IPS-18c (cell line): Measurements from ENCODE around the gene EVI5L.
"Not testable (repeated sequence)": the region's sequence is repeated elsewhere in the genome, so short reads cannot be mapped to it uniquely, and the experiment has no call there.

Source experiments
- H3K4me3 ChIP-seq: 2 replicates; pipeline ENCODE4 v1.7.0; 2013; ENCODE audit warnings: low read depth, mild to moderate bottlenecking, low read length, moderate library complexity; ENCODE audit not compliant: insufficient read depth
- H3K9me3 ChIP-seq: one replicate; pipeline ENCODE4 v1.6.1; 2013; ENCODE audit warnings: mild to moderate bottlenecking, low read length, moderate library complexity; ENCODE audit not compliant: control insufficient read depth, insufficient read depth

EVI5L gene

DNA sequence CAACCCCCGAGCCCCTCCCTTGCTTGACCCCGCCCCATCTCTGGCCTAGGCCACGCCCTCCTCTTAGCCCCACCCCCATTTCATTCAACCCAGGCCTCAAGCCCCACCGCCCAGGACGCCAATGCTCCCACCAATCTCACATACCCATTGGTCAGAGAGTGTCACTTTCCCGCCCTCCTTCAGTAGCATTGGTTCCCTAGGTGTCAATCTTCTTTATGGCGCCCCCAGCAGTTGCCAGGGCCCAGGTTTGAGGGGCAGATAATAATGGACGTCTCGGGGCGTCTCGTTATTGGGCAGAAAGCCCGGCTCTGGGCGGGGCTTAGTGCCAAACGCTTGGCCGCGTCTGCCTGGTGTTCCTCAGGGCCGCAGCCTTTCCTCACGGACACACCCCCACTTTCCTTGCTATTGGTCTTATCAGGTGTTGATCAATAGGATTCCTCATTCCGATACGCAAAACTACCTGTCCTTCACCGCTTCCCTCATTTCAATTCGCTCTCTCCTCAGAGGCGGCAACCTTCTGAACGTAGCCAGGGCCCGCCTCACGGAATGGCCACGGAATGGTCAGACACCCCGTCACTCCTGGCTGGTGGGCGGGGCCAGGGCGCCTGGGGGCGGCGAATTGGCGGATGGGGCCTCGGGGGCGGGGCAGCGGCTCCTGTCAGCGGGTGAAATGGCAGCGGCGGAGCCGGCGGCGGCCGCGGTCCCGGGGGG, at the start of gene EVI5L:
Gene EVI5L (plus strand): TSS at position 658 of the 711 bp plus-strand sequence. CDS start 16,325 bp downstream, outside the sequence.
- Histone ChIP-seq H3K4me3 (peak within 1 kb of the TSS; percentile 59), H3K9me3 (no peaks in the 10 kb centered on the region)

GRCh38 chr19:7781157-7781556, 48.9 kb upstream of the EVI5L start:
- Histone ChIP-seq H3K4me3 (no peak overlapping the region), H3K9me3 (peaks cover 2% of the 10 kb centered on the region)

DNA sequence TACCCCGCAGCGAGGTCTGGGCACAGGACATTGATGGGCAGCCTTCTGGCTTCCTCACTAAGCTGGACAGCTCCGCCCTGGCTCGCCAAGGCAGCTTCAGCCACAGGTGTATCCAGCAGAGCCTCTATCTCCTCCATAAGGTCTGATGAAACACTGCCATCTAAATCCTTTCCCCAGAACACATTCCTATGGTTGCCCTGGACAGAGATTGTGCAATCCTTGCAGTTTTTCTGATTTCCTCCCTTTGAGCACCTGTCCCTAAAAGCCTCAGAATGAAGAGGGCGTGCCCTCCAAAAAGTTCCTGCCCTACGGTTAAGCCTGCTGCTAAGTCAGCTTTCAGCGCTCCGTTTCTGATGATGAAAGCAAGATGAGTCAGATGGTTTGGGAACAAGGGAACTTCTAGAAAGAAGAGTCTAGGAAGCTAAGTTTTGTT, 46.0 kb upstream of the EVI5L start:
- Histone ChIP-seq H3K9me3 (peaks cover 2% of the 10 kb centered on the region), H3K4me3 (no peak overlapping the region)

DNA sequence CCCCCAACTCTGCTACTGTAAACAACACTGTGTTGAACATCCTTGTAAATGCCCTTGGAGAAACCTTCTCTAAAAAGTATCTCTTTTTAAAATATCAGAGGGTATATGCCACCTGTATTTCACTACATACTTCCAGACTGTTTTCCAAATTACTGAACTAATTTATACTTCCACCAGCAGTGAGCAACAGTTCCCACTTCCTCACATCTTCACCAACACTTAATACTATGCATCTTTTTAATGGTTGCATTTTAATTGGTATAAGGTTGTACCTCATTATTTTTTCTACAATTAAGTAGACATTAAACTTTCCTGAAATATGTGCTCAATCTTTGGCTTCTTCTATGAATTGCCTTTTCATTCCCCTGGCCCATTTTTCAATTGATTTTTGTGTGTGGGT, 45.2 kb upstream of the EVI5L start:
- Histone ChIP-seq H3K4me3 (no peak overlapping the region), H3K9me3 (peaks cover 2% of the 10 kb centered on the region)

DNA sequence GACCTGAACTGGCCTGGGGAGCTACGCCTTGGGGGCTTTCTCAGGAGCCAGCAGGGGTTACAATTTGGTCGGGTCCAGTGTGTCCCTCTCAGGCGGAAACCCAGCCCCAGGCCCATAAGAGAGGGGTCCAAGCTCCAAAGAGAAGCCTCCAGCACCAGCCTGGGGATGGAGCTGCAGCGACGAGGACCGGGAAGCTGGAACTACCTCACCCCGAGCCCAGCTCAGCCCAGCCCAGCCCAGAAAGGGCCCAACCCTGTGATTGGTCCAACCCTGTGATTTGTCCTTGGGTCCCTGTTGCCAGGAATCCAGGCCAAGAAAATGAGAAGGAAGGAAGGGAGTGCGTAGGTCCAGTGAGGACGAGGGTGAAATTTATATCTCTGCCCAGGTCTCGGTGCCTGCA, 42.9 kb upstream of the EVI5L start:
- peak overlapping the region; percentile 46; the same call in 1 of the 2 replicates for H3K4me3 ChIP-seq
- peaks cover 2% of the 10 kb centered on the region for H3K9me3 ChIP-seq

- Histone ChIP-seq H3K9me3 (peaks cover 2% of the 10 kb centered on the region), H3K4me3 (peak overlapping the region; percentile 46)
Observed at GRCh38 chr19:7787602-7788177, 42.3 kb upstream of the EVI5L start.

DNA sequence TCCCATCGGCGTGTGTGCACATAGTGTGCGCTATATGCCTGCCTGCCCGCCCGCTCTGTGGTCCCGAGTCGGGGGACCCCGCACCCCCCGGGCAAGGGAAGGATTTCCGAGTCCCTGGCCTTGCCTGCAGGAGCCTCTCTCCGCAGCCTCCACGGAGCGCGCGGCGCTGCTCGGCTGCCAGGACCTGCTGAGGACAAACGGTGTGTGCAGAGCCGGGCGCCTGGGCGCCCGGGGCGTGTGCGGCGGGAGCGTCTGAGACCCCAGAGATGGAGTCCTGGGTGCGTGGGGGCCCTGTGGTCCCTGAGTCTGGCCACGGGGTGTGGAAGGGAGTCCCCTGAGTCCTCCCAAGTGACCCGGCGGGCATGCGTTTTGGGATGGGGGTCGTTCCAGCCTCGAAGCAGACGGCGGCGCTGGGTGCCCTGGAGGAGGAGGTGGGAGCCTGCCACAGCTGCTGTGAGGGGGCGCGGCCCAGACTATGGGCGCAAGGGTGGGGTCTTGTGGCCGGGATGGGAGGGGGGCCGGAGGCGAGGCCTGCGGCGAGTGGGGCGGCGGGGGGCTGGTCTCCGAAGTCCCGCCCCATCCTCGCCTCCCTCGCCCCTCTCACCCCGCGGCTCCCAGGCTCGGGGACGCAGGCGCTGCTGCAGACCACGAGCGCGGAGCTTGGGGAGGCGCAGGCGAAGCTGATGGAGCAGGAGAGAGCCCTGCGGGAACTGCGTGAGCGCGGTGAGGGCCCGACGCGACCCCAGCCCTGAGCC, 41.7 kb upstream of the EVI5L start:
- peak overlapping the region; percentile 46 for H3K4me3 ChIP-seq
- peaks cover 2% of the 10 kb centered on the region for H3K9me3 ChIP-seq

- Histone ChIP-seq H3K9me3 (peaks cover 2% of the 10 kb centered on the region), H3K4me3 (peak overlapping the region; percentile 43)
Observed at GRCh38 chr19:7788933-7789323, 41.1 kb upstream of the EVI5L start.

GRCh38 chr19:7789447-7789846, 40.6 kb upstream of the EVI5L start:
- peak overlapping the region; percentile 43 for H3K4me3 ChIP-seq
- peaks cover 2% of the 10 kb centered on the region for H3K9me3 ChIP-seq

GRCh38 chr19:7790416-7790815, 39.6 kb upstream of the EVI5L start:
- Histone ChIP-seq H3K4me3 (no peak overlapping the region), H3K9me3 (peaks cover 2% of the 10 kb centered on the region)

GRCh38 chr19:7792281-7792680, 37.7 kb upstream of the EVI5L start:
- Histone ChIP-seq H3K9me3 (no peaks in the 10 kb centered on the region), H3K4me3 (no peak overlapping the region)

DNA sequence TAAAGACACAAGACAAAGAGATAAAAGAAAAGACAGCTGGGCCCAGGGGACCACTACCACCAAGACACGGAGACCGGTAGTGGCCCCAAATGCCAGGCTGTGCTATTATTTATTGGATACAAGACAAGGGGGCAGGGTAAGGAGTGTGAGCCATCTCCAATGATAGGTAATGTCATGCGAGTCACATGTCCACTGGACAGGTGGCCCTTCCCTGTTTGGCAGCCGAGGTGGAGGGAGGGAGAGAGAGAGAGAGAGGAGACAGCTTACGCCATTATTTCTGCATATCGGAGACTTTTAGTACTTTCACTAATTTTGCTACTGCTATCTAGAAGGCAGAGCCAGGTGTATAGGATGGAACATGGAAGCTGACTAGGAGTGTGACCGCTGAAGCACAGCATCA, 37.3 kb upstream of the EVI5L start:
- not testable (repeated sequence) for H3K4me3 ChIP-seq, H3K9me3 ChIP-seq

- no peaks in the 10 kb centered on the region for H3K9me3 ChIP-seq
Observed at GRCh38 chr19:7793493-7793892, 36.5 kb upstream of the EVI5L start.

GRCh38 chr19:7795555-7796161, 34.4 kb upstream of the EVI5L start:
- no peak overlapping the region for H3K4me3 ChIP-seq
- H3K9me3 ChIP-seq: no peaks in the 10 kb centered on the region

More at GRCh38 chr19:7793493-7793892, 36.5 kb upstream of the EVI5L start:
- H3K4me3 ChIP-seq: no peak overlapping the region

DNA sequence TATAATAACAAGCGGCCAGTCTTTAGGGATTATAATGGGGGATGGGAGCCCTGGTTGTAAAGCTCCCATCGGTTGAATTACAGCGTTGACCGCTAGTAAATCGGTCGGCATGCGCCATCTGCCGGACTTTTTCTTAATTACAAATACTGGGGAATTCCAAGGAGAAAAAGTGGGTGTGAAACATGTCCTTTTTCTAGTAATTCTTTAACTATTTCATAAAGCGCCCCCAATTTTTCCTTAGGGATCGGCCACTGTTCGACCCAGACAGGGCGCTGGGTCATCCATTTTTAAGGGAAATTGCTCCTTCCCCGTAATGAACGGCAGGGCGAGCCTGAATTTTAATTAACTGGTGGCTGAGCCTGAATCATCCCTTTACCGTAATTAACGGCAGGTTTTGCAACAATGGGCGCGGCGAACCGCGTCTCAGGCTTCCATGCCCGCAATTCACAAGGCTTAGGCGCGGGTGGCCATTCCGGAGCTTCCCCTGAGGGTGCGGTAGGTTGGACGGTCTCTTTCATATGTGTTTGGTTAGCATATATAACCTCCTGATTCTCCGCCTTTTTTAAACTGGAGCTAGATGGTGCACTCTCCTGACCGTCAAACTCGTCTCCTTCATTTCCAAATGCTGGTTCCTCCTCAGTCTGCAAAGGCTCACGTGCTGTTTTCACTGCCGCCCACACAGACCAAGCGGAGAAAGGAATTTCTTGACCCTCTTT, 30.2 kb upstream of the EVI5L start:
- peak overlapping the region; percentile 32; the same call in 1 of the 2 replicates for H3K4me3 ChIP-seq

DNA sequence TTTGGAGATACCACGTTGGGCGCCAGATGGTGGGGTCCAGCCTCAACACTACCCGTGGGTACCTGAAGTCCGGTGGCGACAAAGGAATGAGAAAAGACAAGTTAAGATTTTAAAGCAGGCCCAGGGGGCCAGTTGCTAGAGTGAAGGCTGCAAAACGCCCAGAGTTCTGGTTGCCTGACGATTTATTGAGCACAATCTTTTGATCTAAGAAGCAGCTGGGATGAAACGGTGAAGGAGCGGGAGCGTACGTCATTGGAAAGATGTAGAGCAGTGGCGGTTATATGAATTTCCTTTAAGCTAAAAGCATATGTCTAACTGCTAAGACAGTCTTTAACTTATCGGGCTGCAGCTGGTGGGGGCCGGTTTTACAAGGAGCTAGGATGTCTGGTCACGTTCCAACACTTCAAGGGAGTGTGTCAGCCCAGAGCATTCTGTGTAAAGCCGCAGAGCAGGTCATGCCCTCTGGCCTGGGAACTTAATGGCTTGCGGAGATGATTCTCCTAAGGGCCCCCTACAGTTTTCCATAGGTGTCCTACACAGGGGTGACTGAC, 28.9 kb upstream of the EVI5L start:
- Histone ChIP-seq H3K9me3 (peaks cover 8% of the 10 kb centered on the region), H3K4me3 (no peak overlapping the region)

More for the DNA sequence above, 30.2 kb upstream of the EVI5L start:
- peaks cover 8% of the 10 kb centered on the region for H3K9me3 ChIP-seq

GRCh38 chr19:7806234-7806633, 23.8 kb upstream of the EVI5L start:
- Histone ChIP-seq H3K4me3 (no peak overlapping the region), H3K9me3 (peaks cover 5% of the 10 kb centered on the region)
